SK-N-SH (cell line): Measurements from ENCODE around the gene TMEM192. TPM values are rescaled to one million over a fixed set of nuclear protein-coding genes. Genes with fewer than 3 reads are reported as not detected.

ENCODE experiments used
- CTCF ChIA-PET: fragments of 300-600, 350-600 bp; formaldehyde crosslinking; extraction: SDS; loops from one replicate; lab custom pipeline; 2021; lab: Yijun Ruan, JAX
- POLR2A ChIA-PET: fragments of 350-600 bp; sonication (Branson Sonifier 250); formaldehyde crosslinking; extraction: SDS; loops from one replicate; lab custom pipeline; 2020; ENCODE audit warnings: antibody characterized with exemption, inconsistent platforms; lab: Yijun Ruan, JAX
- DNase-seq: peaks from one replicate; pipeline ENCODE4 v3.0.0; 2012
- H2AFZ ChIP-seq: fragments of 200-600 bp; sonication (generic); 2 replicates; pipeline ENCODE4 v1.8.1; 2016; ENCODE audit warnings: antibody characterized with exemption, mild to moderate bottlenecking, low read depth
- H3F3A ChIP-seq: fragments of 200-600 bp; sonication (generic); replicated peaks from 2 replicates; pipeline ENCODE3; 2016; ENCODE audit warnings: antibody characterized with exemption, mild to moderate bottlenecking; ENCODE audit not compliant: insufficient read depth
- H3K27ac ChIP-seq, 2 experiments: fragments of 200-500 bp in 1 of 2; fragments of 200-600 bp in 1 of 2; sonication (Bioruptor generic) in 1 of 2; sonication (generic), shearing (Covaris generic) in 1 of 2; 2 replicates each; pipeline versions ENCODE4 v1.5.1 to v1.6.1; 2014 to 2016; ENCODE audit warnings: low read depth in 2 of 2, inconsistent platforms in 1 of 2, low read length in 1 of 2, mild to moderate bottlenecking in 1 of 2, mixed read lengths in 1 of 2
- H3K27me3 ChIP-seq: fragments of 200-600 bp; sonication (generic), shearing (Covaris generic); 2 replicates; pipeline ENCODE4 v1.6.1; 2016; ENCODE audit warnings: mixed run types; ENCODE audit not compliant: insufficient read depth
- H3K36me3 ChIP-seq, 2 experiments: fragments of 200-500 bp in 1 of 2; fragments of 200-600 bp in 1 of 2; sonication (Bioruptor generic) in 1 of 2; sonication (generic) in 1 of 2; replicated peaks in 1 of 2; 2 replicates each; pipeline versions ENCODE3 to v1.5.1; 2014 to 2016; ENCODE audit warnings: low read length in 1 of 2, mild to moderate bottlenecking in 1 of 2; ENCODE audit not compliant: insufficient read depth in 2 of 2, control insufficient read depth in 1 of 2
- H3K4me1 ChIP-seq, 2 experiments: fragments of 200-500 bp in 1 of 2; fragments of 200-600 bp in 1 of 2; sonication (Bioruptor generic) in 1 of 2; sonication (generic), shearing (Covaris generic) in 1 of 2; 2 replicates each; pipeline versions ENCODE4 v1.5.1 to v1.6.1; 2014 to 2016; ENCODE audit warnings: low read depth in 1 of 2, low read length in 1 of 2, mixed run types in 1 of 2; ENCODE audit not compliant: insufficient read depth in 2 of 2, control insufficient read depth in 1 of 2
- H3K4me2 ChIP-seq: fragments of 200-600 bp; sonication (generic), shearing (Covaris generic); 2 replicates; pipeline ENCODE4 v1.6.1; 2017; ENCODE audit warnings: mixed run types
- H3K4me3 ChIP-seq, 2 experiments: fragments of 200-500 bp in 1 of 2; fragments of 200-600 bp in 1 of 2; sonication (Bioruptor generic) in 1 of 2; sonication (generic), shearing (Covaris generic) in 1 of 2; 2 replicates each; pipeline versions ENCODE4 v1.5.1 to v1.8.1; 2014 to 2016; ENCODE audit warnings: low read depth in 2 of 2, inconsistent platforms in 1 of 2, low read length in 1 of 2, mild to moderate bottlenecking in 1 of 2, mixed read lengths in 1 of 2, moderate library complexity in 1 of 2
- H3K79me2 ChIP-seq: fragments of 200-600 bp; sonication (generic); 2 replicates; pipeline ENCODE4 v1.8.1; 2017; ENCODE audit warnings: mild to moderate bottlenecking; ENCODE audit not compliant: insufficient read depth
- H3K9ac ChIP-seq: fragments of 200-600 bp; sonication (generic); 2 replicates; pipeline ENCODE4 v1.6.1; 2017; ENCODE audit warnings: mixed run types
- H3K9me2 ChIP-seq: fragments of 200-600 bp; sonication (generic); 2 replicates; pipeline ENCODE4 v1.6.1; 2017; ENCODE audit warnings: mixed run types
- H3K9me3 ChIP-seq: fragments of 200-600 bp; sonication (generic); 2 replicates; pipeline ENCODE4 v1.6.1; 2017; ENCODE audit warnings: mixed run types, mild to moderate bottlenecking, moderate library complexity
- H4K20me1 ChIP-seq: fragments of 200-600 bp; sonication (generic); 2 replicates; pipeline ENCODE4 v1.6.1; 2017; ENCODE audit warnings: mild to moderate bottlenecking, mixed run types; ENCODE audit not compliant: insufficient read depth
- CHD2 ChIP-seq: fragments of 150-350 bp; IDR thresholded peaks from 2 replicates; pipeline ENCODE4 v1.6.1; 2018; ENCODE audit warnings: low read length; ENCODE audit not compliant: partially characterized antibody
- ELF1 ChIP-seq: IDR thresholded peaks from 2 replicates; pipeline ENCODE4 v1.4.0; 2012
- EZH2phosphoT487 ChIP-seq: fragments of 200-600 bp; sonication (generic); IDR thresholded peaks from 2 replicates; pipeline ENCODE4 v1.6.1; 2017; ENCODE audit warnings: low read depth, mixed run types, mild to moderate bottlenecking, antibody characterized with exemption, moderate library complexity, borderline replicate concordance
- FOSL2 ChIP-seq: IDR thresholded peaks from 2 replicates; pipeline ENCODE4 v1.4.0; 2012; ENCODE audit warnings: low read depth, mild to moderate bottlenecking, moderate library complexity, borderline replicate concordance
- GABPA ChIP-seq: IDR thresholded peaks from 2 replicates; pipeline ENCODE4 v1.4.0; 2012; ENCODE audit warnings: low read depth, mild to moderate bottlenecking
- GATA2 ChIP-seq: sonication (generic); formaldehyde crosslinking; IDR thresholded peaks from 2 replicates; pipeline ENCODE4 v1.5.0; 2020; ENCODE audit warnings: mild to moderate bottlenecking, missing genetic modification reagents
- JUND ChIP-seq: IDR thresholded peaks from 2 replicates; pipeline ENCODE4 v1.4.0; 2012
- MXI1 ChIP-seq: IDR thresholded peaks from 2 replicates; pipeline ENCODE4 v1.6.1; 2012; ENCODE audit warnings: mild to moderate bottlenecking, low read depth, low read length, improper control_type of control experiment
- NFIC ChIP-seq: IDR thresholded peaks from 2 replicates; pipeline ENCODE4 v1.4.0; 2012; ENCODE audit warnings: borderline replicate concordance
- POLR2AphosphoS5 ChIP-seq: IDR thresholded peaks from 2 replicates; pipeline ENCODE4 v1.6.1; 2012; ENCODE audit warnings: low read depth, low read length
- RFX5 ChIP-seq: IDR thresholded peaks from 2 replicates; pipeline ENCODE4 v1.6.1; 2012; ENCODE audit warnings: mild to moderate bottlenecking, improper control_type of control experiment, low read length
- TAF1 ChIP-seq: IDR thresholded peaks from 2 replicates; pipeline ENCODE4 v1.6.1; 2012; ENCODE audit warnings: low read depth, mild to moderate bottlenecking, low read length, moderate library complexity, borderline replicate concordance
- TEAD4 ChIP-seq: IDR thresholded peaks from 2 replicates; pipeline ENCODE4 v1.4.0; 2012; ENCODE audit warnings: mild to moderate bottlenecking, borderline replicate concordance; ENCODE audit not compliant: insufficient read depth
- ZBTB33 ChIP-seq: IDR thresholded peaks from 2 replicates; pipeline ENCODE4 v1.4.0; 2012; ENCODE audit warnings: low read depth, borderline replicate concordance
- WGBS: methylation state at CpG from one replicate; pipeline ENCODE4 v1.1.6; 2017; ENCODE audit warnings: low lambda C conversion rate; 5-methylcytosine and 5-hydroxymethylcytosine counted together
- polyA plus RNA-seq, 3 experiments: library from polyadenylated mRNA; depleted of rRNA; stranded (reverse); fragments of >200 nt; gene quantifications; 2 replicates each; pipeline ENCODE4 v1.2.3, GENCODE V29; 2012
- TF ChIP-seq, protein P1 (sequence below): fragments of 200-600 bp; sonication (generic); IDR thresholded peaks from 2 replicates; pipeline ENCODE4 v1.6.1; 2017; ENCODE audit warnings: antibody characterized with exemption, mild to moderate bottlenecking, moderate library complexity
- TF ChIP-seq, protein P2 (sequence below): fragments of 150-350 bp; IDR thresholded peaks from 2 replicates; pipeline ENCODE4 v1.6.1; 2017; ENCODE audit warnings: antibody characterized with exemption, low read length, low read depth, borderline replicate concordance
- TF ChIP-seq, protein P3 (sequence below): IDR thresholded peaks from 2 replicates; pipeline ENCODE4 v1.4.0; 2012; ENCODE audit warnings: low read depth
- TF ChIP-seq, protein P4 (sequence below): fragments of 150-350 bp; IDR thresholded peaks from 2 replicates; pipeline ENCODE4 v1.6.1; 2016; ENCODE audit warnings: mild to moderate bottlenecking, low read depth, low read length

The TMEM192 gene
- polyA plus RNA-seq, 1 of the 3 experiments (the other 2 are of a cell fraction) = 9.1 TPM

DNA sequence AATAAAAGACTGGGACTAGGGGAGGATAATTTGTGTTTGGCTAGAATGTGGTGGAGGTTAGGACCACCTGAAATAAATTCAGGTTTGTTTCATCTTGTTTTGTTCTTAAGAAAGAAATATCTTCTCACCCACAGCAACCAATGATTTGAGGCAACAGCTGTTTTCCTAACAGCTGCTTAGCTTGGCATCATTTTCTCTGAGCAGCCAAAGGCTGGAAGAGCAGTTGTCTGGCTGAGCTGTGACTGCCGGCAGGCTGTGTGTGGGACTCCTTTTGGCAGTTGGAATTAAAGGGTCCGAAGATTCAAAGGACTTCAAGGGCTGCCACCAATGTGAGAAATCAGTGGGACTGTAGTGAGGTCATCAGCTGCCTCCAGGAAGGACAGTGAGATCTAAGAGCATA, 54.0 kb downstream of the TMEM192 start (continued):
- TF ChIP-seq MXI1 (no peak), TAF1 (no peak)

DNA sequence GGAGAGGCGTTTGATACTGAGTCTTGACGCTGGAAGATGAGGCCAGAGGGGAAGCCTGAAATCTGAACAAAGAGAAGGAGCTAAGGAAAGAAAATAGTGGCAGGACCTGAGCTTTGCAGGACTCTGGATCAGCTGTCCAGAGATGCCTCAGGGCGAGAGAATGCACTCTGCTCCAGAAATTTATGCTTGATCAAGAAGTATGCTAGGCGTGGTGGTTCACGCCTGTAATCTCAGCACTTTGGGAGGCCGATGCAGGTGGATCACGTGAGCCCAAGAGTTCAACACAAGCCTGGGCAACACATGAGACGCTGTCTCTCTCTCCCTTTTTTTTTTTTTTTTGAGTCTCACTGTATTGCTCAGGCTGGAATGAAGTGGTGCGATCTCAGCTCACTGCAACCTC, 57.1 kb downstream of the TMEM192 start:
- Histone ChIP-seq H3K27me3 (no peaks in the 10 kb centered on the region; the same call in 1 of the 2 replicates), H3K79me2 (no peaks in the 10 kb centered on the region)
- TF ChIP-seq GATA2 (no peak), ZBTB33 (no peak), RFX5 (no peak), EZH2phosphoT487 (no peak), POLR2AphosphoS5 (no peak), FOSL2 (no peak), GABPA (no peak), CHD2 (no peak), JUND (no peak), TAF1 (no peak), TEAD4 (no peak), ELF1 (no peak), NFIC (no peak)
- TF ChIP-seq, protein P1, sequence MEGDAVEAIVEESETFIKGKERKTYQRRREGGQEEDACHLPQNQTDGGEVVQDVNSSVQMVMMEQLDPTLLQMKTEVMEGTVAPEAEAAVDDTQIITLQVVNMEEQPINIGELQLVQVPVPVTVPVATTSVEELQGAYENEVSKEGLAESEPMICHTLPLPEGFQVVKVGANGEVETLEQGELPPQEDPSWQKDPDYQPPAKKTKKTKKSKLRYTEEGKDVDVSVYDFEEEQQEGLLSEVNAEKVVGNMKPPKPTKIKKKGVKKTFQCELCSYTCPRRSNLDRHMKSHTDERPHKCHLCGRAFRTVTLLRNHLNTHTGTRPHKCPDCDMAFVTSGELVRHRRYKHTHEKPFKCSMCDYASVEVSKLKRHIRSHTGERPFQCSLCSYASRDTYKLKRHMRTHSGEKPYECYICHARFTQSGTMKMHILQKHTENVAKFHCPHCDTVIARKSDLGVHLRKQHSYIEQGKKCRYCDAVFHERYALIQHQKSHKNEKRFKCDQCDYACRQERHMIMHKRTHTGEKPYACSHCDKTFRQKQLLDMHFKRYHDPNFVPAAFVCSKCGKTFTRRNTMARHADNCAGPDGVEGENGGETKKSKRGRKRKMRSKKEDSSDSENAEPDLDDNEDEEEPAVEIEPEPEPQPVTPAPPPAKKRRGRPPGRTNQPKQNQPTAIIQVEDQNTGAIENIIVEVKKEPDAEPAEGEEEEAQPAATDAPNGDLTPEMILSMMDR = no peak
- TF ChIP-seq, protein P2, sequence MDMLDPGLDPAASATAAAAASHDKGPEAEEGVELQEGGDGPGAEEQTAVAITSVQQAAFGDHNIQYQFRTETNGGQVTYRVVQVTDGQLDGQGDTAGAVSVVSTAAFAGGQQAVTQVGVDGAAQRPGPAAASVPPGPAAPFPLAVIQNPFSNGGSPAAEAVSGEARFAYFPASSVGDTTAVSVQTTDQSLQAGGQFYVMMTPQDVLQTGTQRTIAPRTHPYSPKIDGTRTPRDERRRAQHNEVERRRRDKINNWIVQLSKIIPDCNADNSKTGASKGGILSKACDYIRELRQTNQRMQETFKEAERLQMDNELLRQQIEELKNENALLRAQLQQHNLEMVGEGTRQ = no peak
- TF ChIP-seq, protein P3, sequence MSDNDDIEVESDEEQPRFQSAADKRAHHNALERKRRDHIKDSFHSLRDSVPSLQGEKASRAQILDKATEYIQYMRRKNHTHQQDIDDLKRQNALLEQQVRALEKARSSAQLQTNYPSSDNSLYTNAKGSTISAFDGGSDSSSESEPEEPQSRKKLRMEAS = no peak
- TF ChIP-seq, protein P4, sequence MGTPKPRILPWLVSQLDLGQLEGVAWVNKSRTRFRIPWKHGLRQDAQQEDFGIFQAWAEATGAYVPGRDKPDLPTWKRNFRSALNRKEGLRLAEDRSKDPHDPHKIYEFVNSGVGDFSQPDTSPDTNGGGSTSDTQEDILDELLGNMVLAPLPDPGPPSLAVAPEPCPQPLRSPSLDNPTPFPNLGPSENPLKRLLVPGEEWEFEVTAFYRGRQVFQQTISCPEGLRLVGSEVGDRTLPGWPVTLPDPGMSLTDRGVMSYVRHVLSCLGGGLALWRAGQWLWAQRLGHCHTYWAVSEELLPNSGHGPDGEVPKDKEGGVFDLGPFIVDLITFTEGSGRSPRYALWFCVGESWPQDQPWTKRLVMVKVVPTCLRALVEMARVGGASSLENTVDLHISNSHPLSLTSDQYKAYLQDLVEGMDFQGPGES = no peak
- TF ChIP-seq, all 33 proteins: peak for 0
- Histone ChIP-seq H3K4me3 (no peak overlapping the region), H3K9me2 (no peaks in the 10 kb centered on the region), H3F3A (no peaks in the 10 kb centered on the region), H3K36me3 (no peaks in the 10 kb centered on the region), H3K4me1 (no peaks in the 10 kb centered on the region; a peak in 1 of 4 replicates), H3K9ac (no peak overlapping the region), H3K27ac (no peak overlapping the region), H3K4me2 (no peak overlapping the region), H2AFZ (no peak overlapping the region), H4K20me1 (no peaks in the 10 kb centered on the region), H3K9me3 (no peaks in the 10 kb centered on the region)
- whole genome bisulfite sequencing = 37% methylated on average over 9 of the region's 9 CpGs
- ChIA-PET CTCF (no interaction called here), POLR2A (no interaction called here)
- DNase-seq = no peak
